GM10266 (cell line): ENCODE measurements around the gene FBXW12.

Source experiments
- DNase-seq: peaks from one replicate; pipeline ENCODE4 v3.0.0; 2012; ENCODE audit errors: extremely low spot score
- TF ChIP-seq, protein P1 (sequence below): IDR thresholded peaks from 2 replicates; pipeline ENCODE4 v1.5.1; 2012; ENCODE audit warnings: mild to moderate bottlenecking, low read depth; ENCODE audit not compliant: control insufficient read depth, insufficient read depth; ENCODE audit errors: missing control alignments

The FBXW12 gene

DNA sequence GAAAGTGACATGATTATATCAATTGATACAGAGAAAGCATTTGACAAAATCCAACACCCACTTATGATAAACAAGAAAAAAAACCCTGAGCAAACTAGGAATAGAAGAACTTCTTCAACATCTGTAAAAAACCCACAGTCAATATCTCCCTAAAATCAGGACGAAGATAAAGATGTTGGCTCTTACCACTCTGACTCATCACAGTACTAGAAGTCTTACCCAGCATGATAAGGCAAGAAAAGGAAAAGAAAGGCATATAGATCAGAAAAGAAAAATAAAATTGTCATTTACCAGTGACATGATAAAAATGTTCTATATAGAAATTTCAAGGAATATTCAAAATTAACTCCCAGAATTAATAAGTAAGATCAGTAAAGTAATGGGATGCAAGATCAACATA lies 7.2 kb upstream of the FBXW12 start:
- TF ChIP-seq, protein P1, sequence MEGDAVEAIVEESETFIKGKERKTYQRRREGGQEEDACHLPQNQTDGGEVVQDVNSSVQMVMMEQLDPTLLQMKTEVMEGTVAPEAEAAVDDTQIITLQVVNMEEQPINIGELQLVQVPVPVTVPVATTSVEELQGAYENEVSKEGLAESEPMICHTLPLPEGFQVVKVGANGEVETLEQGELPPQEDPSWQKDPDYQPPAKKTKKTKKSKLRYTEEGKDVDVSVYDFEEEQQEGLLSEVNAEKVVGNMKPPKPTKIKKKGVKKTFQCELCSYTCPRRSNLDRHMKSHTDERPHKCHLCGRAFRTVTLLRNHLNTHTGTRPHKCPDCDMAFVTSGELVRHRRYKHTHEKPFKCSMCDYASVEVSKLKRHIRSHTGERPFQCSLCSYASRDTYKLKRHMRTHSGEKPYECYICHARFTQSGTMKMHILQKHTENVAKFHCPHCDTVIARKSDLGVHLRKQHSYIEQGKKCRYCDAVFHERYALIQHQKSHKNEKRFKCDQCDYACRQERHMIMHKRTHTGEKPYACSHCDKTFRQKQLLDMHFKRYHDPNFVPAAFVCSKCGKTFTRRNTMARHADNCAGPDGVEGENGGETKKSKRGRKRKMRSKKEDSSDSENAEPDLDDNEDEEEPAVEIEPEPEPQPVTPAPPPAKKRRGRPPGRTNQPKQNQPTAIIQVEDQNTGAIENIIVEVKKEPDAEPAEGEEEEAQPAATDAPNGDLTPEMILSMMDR, result no peak
- no peak for DNase-seq

DNA sequence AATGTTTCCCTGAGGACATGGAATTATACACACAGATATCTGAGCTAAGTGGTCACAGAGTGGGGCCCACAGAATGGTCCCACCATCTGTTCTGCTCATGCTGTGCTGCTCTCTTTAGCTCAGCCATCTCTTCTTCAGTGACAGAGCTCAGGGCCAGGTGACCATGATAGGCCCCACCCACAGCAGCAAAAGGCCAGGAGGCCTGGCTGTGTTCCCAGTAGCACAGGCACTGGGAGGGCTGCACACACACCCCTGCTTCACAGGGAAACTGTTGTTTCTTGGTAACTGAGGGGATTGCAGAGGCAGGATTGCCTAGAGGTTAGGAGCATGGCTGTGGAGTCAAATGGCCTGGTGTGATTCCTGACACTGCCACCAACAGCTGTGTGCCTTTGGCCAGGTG lies 4.8 kb upstream of the FBXW12 start:
- DNase-seq, result no peak
- TF ChIP-seq, protein P1, result no peak

GRCh38 chr3:48369693-48370332 lies 2.2 kb upstream of the FBXW12 start:
- TF ChIP-seq, protein P1, result no peak
- no peak for DNase-seq

DNA sequence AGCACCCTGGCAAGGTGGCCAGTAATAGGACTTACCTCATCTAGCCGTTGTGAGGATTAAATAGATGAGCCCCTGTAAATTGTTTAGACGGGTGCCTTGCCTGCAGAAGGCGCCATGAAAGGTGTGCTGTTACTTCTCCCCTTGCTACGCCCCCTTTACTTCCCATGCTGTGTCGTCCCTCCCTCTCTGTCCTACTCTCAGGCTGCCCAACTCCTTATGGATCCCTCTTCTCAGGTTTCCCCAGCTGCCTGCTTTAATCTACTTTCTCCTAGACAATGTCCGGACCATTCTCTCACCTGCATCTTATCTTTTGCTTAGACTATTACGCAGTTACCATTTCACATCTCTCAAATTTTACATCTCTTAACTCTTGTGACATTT lies 1.7 kb upstream of the FBXW12 start:
- TF ChIP-seq, protein P1, result no peak

GRCh38 chr3:48372377-48372770 lies 355 bp downstream of the FBXW12 start:
- DNase-seq, result no peak
- TF ChIP-seq, protein P1, result peak; percentile 3

More for the DNA sequence above, 1.7 kb upstream of the FBXW12 start:
- DNase-seq, result no peak

GRCh38 chr3:48372862-48373435 lies 930 bp downstream of the FBXW12 start:
- DNase-seq, result no peak
- TF ChIP-seq, protein P1, result no peak

DNA sequence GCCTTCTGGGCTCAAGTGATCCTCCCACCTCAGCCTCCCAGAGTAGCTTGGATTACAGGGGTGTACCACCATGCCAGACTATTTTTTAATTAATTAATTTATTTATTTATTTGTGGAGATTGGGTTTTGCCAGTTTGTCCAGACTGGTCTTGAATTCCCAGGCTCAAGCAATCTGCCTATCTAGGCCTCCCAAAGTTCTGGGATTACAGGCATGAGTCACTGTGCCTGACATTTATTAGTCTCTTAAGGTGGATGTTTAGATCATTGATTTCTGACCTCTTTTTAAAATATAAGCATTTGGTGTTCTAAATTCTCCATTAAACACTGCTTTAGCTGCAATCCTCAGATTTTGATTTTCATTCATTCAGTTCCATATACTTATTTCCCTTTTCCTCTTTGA lies 15.6 kb downstream of the FBXW12 start:
- DNase-seq, result no peak
- TF ChIP-seq, protein P1, result no peak
